SK-N-SH treated with all-trans-retinoic acid at 6 μM for 48 hours (cell line): ENCODE data around the gene NUDT1.

Experiments used
- ATAC-seq: fragments of 200-7000 bp; cut with Tn5 transposase; 3 replicates; pipeline ENCODE4 v1.9.1; 2020; ENCODE audit warnings: mild to moderate bottlenecking, moderate library complexity
- ARNTL ChIP-seq: fragments of 450-650 bp; formaldehyde crosslinking; IDR thresholded peaks from 2 replicates; pipeline ENCODE4 v1.5.0; 2020; ENCODE audit warnings: low read depth, mild to moderate bottlenecking, moderate library complexity, borderline replicate concordance
- ESRRG ChIP-seq: fragments of 250-450 bp; sonication (Bioruptor Pico); IDR thresholded peaks from 2 replicates; pipeline ENCODE4 v1.6.1; 2021; ENCODE audit warnings: mild to moderate bottlenecking
- ISL1 ChIP-seq: fragments of 250-450 bp; sonication (Bioruptor Pico); IDR thresholded peaks from 2 replicates; pipeline ENCODE4 v2.1.2; 2022; ENCODE audit warnings: mild to moderate bottlenecking, moderate library complexity
- OSR1 ChIP-seq: fragments of 250-450 bp; sonication (Bioruptor Pico); IDR thresholded peaks from 2 replicates; pipeline ENCODE4 v1.8.0; 2022; ENCODE audit warnings: moderate library complexity, mild to moderate bottlenecking, inconsistent platforms
- PPARA ChIP-seq: fragments of 250-450 bp; sonication (Bioruptor Pico); IDR thresholded peaks from 2 replicates; pipeline ENCODE4 v1.5.0; 2020; ENCODE audit warnings: mild to moderate bottlenecking, borderline replicate concordance
- RARB ChIP-seq: fragments of 250-450 bp; sonication (Bioruptor Pico); IDR thresholded peaks from 2 replicates; pipeline ENCODE4 v1.8.0; 2021; ENCODE audit warnings: mild to moderate bottlenecking, moderate library complexity
- TCF4 ChIP-seq: fragments of 250-450 bp; sonication (Bioruptor Pico); IDR thresholded peaks from 2 replicates; pipeline ENCODE4 v1.8.0; 2021; ENCODE audit warnings: mild to moderate bottlenecking, moderate library complexity, borderline replicate concordance
- TOX ChIP-seq: fragments of 250-450 bp; sonication (Bioruptor Pico); IDR thresholded peaks from 2 replicates; pipeline ENCODE4 v1.8.0; 2021; ENCODE audit warnings: mild to moderate bottlenecking, moderate library complexity, borderline replicate concordance
- ZC3H10 ChIP-seq: fragments of 250-450 bp; sonication (Bioruptor Pico); IDR thresholded peaks from 2 replicates; pipeline ENCODE4 v1.5.1; 2021; ENCODE audit warnings: mild to moderate bottlenecking, moderate library complexity
- ZFP30 ChIP-seq: fragments of 450-650 bp; formaldehyde crosslinking; IDR thresholded peaks from 2 replicates; pipeline ENCODE4 v1.5.0; 2022; ENCODE audit warnings: mild to moderate bottlenecking, moderate library complexity
- ZNF565 ChIP-seq: fragments of 450-650 bp; formaldehyde crosslinking; conservative IDR thresholded peaks from 2 replicates; pipeline ENCODE4 v1.5.0; 2020; ENCODE audit warnings: low read depth, mild to moderate bottlenecking, moderate library complexity
- ZNF70 ChIP-seq: fragments of 450-650 bp; formaldehyde crosslinking; IDR thresholded peaks from 2 replicates; pipeline ENCODE4 v1.5.0; 2020; ENCODE audit warnings: mild to moderate bottlenecking, moderate library complexity
- ZNF8 ChIP-seq: fragments of 450-650 bp; formaldehyde crosslinking; IDR thresholded peaks from 2 replicates; pipeline ENCODE4 v1.5.0; 2020; ENCODE audit warnings: mild to moderate bottlenecking, moderate library complexity
- TF ChIP-seq, protein P1 (sequence below): fragments of 250-450 bp; sonication (Bioruptor Pico); IDR thresholded peaks from 2 replicates; pipeline ENCODE4 v1.5.0; 2020; ENCODE audit warnings: mild to moderate bottlenecking, moderate library complexity
- TF ChIP-seq, protein P2 (sequence below): fragments of 250-450 bp; sonication (Bioruptor Pico); IDR thresholded peaks from 2 replicates; pipeline ENCODE4 v1.8.0; 2021; ENCODE audit warnings: low read depth, mild to moderate bottlenecking, moderate library complexity, borderline replicate concordance
- TF ChIP-seq, protein P3 (sequence below): fragments of 250-450 bp; sonication (Bioruptor Pico); IDR thresholded peaks from 2 replicates; pipeline ENCODE4 v1.5.1; 2021; ENCODE audit warnings: mild to moderate bottlenecking, moderate library complexity
- TF ChIP-seq, protein P4 (sequence below): fragments of 250-450 bp; sonication (Bioruptor Pico); IDR thresholded peaks from 2 replicates; pipeline ENCODE4 v1.5.1; 2020; ENCODE audit warnings: low read depth, mild to moderate bottlenecking, moderate library complexity

NUDT1 gene

DNA sequence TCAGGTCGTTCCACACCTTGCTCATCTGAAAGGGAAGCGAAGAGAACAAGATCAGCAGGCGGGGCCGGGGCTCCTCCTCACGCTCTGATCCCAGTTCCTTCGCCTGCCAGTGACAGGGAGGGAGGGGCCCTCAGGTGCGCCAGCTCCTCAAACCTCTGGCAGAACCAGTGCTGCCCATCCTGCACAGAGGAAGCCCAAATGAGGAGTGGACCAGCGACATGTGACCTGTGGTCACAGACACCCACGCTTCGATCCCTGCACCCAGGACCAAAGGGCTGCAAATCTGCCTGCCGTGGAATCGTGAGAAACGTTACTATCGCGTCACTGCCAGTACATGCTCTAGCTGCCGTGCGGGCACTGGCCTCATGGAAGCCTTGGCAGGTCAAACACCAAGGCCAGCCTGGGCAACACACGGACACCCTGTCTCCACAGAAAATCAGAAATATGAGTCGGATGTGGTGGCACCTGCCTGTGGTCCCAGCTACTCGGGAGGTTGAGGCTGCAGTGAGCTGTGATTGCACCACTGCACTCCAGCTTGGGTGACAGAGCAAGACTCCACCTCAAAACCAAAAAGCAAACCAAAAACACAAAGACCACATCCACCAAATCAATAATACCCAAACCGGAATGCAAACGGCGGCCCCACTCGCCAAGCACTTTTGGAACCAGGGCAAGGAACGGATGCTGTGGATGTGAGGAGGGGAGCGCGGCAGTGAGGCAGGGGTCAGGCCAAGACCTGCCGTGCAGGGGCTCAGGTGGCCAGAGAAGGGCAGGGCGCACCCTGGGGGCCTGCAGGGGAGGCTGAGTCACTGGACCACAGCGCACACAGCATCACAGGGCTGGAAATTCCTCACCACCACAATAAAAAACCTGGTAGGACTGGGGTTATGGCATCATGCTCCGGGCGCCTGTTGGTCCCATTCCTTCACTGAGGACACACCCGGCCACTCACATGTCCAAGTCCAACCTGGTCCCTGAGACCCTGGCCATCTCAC is 13.4 kb downstream of the NUDT1 start:
- no peak for ATAC-seq
- TF ChIP-seq OSR1 (CRISPR knock-in tag) = no peak
- TF ChIP-seq, protein P1, sequence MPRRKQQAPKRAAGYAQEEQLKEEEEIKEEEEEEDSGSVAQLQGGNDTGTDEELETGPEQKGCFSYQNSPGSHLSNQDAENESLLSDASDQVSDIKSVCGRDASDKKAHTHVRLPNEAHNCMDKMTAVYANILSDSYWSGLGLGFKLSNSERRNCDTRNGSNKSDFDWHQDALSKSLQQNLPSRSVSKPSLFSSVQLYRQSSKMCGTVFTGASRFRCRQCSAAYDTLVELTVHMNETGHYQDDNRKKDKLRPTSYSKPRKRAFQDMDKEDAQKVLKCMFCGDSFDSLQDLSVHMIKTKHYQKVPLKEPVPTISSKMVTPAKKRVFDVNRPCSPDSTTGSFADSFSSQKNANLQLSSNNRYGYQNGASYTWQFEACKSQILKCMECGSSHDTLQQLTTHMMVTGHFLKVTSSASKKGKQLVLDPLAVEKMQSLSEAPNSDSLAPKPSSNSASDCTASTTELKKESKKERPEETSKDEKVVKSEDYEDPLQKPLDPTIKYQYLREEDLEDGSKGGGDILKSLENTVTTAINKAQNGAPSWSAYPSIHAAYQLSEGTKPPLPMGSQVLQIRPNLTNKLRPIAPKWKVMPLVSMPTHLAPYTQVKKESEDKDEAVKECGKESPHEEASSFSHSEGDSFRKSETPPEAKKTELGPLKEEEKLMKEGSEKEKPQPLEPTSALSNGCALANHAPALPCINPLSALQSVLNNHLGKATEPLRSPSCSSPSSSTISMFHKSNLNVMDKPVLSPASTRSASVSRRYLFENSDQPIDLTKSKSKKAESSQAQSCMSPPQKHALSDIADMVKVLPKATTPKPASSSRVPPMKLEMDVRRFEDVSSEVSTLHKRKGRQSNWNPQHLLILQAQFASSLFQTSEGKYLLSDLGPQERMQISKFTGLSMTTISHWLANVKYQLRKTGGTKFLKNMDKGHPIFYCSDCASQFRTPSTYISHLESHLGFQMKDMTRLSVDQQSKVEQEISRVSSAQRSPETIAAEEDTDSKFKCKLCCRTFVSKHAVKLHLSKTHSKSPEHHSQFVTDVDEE (CRISPR knock-in tag) = no peak
- no peak for TF ChIP-seq PPARA (CRISPR knock-in tag)
- TF ChIP-seq, protein P2, sequence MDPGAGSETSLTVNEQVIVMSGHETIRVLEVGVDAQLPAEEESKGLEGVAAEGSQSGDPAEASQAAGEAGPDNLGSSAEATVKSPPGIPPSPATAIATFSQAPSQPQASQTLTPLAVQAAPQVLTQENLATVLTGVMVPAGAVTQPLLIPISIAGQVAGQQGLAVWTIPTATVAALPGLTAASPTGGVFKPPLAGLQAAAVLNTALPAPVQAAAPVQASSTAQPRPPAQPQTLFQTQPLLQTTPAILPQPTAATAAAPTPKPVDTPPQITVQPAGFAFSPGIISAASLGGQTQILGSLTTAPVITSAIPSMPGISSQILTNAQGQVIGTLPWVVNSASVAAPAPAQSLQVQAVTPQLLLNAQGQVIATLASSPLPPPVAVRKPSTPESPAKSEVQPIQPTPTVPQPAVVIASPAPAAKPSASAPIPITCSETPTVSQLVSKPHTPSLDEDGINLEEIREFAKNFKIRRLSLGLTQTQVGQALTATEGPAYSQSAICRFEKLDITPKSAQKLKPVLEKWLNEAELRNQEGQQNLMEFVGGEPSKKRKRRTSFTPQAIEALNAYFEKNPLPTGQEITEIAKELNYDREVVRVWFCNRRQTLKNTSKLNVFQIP (CRISPR knock-in tag) = no peak

DNA sequence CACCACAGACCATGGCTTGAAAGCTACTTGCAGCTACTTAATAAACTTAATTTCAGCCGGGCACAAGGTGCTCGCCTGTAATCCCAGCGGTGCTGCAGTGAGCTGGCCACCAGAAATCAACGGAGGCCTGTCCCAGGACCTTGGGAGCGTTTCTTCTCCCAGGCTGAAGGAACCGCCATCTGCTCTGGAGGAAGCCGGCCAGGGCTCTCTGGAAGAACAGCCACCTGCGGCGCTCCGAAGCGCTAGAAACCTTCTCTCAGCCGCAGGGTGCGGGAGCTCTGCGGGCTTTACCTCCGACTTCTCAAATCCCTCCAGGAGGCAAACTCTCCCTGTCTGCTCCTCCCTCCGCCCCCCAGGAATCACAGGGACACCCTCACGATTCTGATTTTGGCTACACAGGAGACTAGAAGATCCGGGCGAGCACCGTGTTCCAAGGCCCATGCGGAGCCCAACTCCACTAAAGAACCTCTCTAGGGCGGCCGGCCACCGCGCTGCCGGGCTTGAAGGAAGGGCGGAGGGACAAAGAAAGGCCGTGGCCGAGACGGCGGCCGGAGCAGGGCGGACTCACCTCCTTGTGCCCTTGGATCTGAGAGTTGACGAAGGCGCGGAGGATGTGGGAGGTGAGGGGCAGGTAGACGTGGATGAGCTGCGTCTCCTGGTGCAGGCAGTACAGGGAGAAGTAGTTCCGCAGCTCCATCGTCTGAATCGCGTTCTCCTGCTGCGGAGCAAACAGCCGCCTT is 14.4 kb downstream of the NUDT1 start:
- ATAC-seq = no peak
- TF ChIP-seq ESRRG (CRISPR knock-in tag) (no peak), ZFP30 (CRISPR knock-in tag) (no peak), ZC3H10 (CRISPR knock-in tag) (no peak), ZNF70 (CRISPR knock-in tag) (no peak), ZNF565 (CRISPR knock-in tag) (no peak), TCF4 (no peak), OSR1 (CRISPR knock-in tag) (no peak), RARB (CRISPR knock-in tag) (no peak)
- TF ChIP-seq, protein P3, sequence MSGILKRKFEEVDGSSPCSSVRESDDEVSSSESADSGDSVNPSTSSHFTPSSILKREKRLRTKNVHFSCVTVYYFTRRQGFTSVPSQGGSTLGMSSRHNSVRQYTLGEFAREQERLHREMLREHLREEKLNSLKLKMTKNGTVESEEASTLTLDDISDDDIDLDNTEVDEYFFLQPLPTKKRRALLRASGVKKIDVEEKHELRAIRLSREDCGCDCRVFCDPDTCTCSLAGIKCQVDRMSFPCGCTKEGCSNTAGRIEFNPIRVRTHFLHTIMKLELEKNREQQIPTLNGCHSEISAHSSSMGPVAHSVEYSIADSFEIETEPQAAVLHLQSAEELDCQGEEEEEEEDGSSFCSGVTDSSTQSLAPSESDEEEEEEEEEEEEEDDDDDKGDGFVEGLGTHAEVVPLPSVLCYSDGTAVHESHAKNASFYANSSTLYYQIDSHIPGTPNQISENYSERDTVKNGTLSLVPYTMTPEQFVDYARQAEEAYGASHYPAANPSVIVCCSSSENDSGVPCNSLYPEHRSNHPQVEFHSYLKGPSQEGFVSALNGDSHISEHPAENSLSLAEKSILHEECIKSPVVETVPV = no peak

DNA sequence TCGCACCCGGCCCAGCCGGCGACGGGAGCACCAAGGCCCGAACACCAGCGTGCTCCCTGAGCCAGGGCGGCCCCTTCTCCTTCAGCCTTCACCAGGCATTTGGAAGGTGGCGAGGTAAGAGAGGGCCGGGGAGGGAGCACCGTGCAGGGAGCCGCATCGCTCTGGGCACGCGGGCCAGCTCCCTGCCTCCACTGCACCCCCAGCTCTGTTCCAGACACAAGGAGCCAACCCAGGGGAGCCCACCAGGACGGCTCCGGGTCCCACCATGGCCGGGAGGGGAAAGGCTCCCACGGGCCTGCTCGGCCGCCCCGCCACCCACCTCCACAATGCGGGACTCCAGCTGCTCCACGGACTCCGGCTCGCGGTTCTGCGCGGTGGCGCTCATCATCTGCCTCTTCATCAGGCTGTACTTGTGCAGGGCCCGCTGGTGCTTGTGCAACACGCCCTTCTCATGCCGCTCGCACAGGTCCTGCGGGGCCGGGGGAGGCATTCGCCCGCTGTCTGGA is 15.1 kb downstream of the NUDT1 start:
- TF ChIP-seq ZC3H10 (CRISPR knock-in tag) (no peak), ARNTL (CRISPR knock-in tag) (no peak), ZNF565 (CRISPR knock-in tag) (no peak), ISL1 (CRISPR knock-in tag) (no peak), RARB (CRISPR knock-in tag) (no peak), OSR1 (CRISPR knock-in tag) (no peak)
- TF ChIP-seq, protein P2 (CRISPR knock-in tag) = no peak
- TF ChIP-seq, all 23 proteins: peak for 0
- ATAC-seq = no peak

DNA sequence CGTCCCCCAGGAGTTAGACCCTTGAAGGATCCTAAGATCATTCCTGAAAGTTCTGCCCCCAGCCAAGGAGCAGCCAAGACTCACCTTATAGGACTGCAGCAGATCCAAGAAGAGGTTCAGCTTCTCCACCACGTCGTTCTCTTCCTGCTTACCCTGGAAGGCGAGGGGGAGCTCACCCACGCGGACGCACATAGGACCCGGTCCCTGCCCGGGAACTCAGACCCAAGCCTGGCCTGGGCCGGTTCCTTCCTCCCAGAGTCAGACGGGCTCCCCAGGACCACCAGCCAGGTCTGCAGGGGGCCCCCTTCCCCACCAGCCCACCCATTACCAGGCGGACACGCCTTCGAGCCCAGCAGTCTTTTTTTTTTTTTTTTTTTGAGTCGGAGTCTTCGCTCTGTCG is 15.6 kb downstream of the NUDT1 start:
- ATAC-seq = no peak
- no peak for TF ChIP-seq ZFP30 (CRISPR knock-in tag)
- no peak for TF ChIP-seq ARNTL (CRISPR knock-in tag)
- no peak for TF ChIP-seq ZNF8 (CRISPR knock-in tag)
- TF ChIP-seq, protein P1 (CRISPR knock-in tag) = no peak
- no peak for TF ChIP-seq TOX (CRISPR knock-in tag)
- no peak for TF ChIP-seq RARB (CRISPR knock-in tag)
- no peak for TF ChIP-seq ESRRG (CRISPR knock-in tag)
- TF ChIP-seq ZNF565 (CRISPR knock-in tag) = no peak
- no peak for TF ChIP-seq PPARA (CRISPR knock-in tag)
- no peak for TF ChIP-seq ISL1 (CRISPR knock-in tag)
- TF ChIP-seq ZNF70 (CRISPR knock-in tag) = no peak
- TF ChIP-seq, protein P4, sequence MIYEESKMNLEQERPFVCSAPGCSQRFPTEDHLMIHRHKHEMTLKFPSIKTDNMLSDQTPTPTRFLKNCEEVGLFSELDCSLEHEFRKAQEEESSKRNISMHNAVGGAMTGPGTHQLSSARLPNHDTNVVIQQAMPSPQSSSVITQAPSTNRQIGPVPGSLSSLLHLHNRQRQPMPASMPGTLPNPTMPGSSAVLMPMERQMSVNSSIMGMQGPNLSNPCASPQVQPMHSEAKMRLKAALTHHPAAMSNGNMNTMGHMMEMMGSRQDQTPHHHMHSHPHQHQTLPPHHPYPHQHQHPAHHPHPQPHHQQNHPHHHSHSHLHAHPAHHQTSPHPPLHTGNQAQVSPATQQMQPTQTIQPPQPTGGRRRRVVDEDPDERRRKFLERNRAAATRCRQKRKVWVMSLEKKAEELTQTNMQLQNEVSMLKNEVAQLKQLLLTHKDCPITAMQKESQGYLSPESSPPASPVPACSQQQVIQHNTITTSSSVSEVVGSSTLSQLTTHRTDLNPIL (CRISPR knock-in tag) = no peak
- TF ChIP-seq, protein P2 (CRISPR knock-in tag) = no peak
